Activated naive CD4-positive, alpha-beta T cell treated with anti-CD3 and anti-CD28 coated beads, Interleukin-2, amount 50 U/mL, for 16 hours (primary cell): ENCODE measurements around the gene RSKR.
"Not testable (repeated sequence)": the region's sequence is repeated elsewhere in the genome, so short reads cannot be mapped to it uniquely, and the experiment has no call there.

Experiments
- DNase-seq: peaks from one replicate; pipeline ENCODE4 v3.0.0-alpha.2; 2020

RSKR gene

DNA sequence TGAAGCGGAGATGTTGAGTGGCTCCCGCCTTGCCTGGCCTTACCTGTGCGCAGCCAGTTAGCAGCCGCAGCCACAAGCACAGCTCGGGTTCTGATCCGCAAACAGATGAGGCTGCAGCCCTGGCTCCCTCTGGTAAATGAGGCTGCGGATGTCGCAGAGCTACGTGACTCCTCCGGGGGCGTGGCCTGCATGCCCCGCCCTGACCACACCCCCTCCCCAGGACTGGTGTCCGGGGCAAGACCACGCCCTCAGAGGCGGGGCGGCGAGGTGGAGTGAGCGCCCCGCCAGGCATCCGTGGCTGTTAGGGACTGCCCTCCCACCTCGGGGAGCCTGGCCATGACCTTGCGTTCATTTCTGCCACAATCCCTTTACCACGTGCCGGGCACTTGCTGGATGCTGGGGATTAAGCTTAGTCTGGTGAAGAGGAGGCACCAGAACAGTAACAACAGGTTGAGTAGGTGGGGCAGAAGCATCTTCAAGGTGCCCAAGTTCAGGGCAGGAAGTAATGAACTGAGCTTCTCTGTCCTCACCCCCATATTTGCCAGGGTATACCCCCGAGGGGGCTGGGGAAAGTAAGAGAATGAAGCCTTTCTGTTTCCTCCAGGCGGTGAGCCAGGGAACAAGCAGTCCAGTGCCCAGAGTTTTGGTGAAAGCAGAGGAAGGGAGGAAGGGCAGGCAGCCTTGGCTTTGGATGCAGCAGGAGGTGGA is 37.1 kb downstream of the RSKR start, which contains the start of gene ALDOC:
Gene ALDOC, minus strand, starts transcription at position 138 of the 708 bp plus-strand sequence. CDS start 1,363 bp downstream, outside the sequence.
- DNase-seq = peak; percentile 99

DNA sequence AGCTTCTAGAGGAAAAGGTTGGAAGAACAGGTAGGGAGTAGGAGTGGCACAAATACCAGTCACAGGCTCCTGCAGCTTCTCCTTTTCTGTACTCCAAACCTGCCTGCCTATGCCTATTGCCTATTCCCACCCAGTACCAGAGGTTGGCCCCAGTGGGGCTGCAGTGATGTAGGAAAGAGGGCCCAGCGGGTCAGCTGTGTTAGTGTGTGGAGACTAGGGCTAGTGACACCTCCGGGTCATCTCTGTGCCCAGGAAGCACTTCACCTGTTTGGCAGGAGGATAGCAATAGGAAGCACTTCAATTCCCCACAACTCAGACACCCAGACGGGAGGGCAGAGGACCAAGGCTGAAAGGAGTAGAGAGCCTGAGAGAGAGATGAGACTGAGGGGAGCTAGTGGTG is 38.0 kb downstream of the RSKR start:
- not testable (repeated sequence) for DNase-seq

DNA sequence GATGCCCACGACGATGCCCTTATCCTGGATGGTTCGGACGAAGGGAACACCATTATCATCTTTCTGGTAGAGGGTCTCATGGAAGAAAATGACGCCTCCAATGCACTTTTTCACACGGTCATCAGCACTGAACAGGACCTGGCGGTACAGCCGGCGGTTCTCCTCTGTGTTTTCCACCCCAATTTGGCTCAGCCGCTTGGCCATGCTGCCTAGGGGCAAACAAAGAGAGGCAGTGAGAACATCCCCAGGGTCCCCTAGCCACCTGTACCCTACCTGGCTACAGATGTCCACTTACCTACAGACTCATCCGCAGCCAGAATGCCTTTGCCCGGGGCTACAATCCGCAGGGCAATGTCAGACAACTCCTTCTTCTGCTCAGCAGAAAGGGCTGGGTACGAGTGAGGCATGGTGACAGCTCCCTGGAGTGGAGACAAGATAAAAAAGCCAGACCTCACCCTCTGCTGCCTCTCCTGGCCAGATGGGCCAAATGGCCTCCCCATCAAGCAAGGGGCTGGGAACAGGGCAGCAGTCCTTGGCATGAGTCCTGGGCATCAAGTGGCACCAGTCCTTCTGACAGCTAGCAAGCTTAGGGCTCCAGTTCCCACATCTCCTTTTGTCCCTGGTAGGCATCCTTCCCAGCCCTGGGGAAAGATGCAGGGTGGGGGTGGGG is 38.7 kb downstream of the RSKR start:
- no peak for DNase-seq

DNA sequence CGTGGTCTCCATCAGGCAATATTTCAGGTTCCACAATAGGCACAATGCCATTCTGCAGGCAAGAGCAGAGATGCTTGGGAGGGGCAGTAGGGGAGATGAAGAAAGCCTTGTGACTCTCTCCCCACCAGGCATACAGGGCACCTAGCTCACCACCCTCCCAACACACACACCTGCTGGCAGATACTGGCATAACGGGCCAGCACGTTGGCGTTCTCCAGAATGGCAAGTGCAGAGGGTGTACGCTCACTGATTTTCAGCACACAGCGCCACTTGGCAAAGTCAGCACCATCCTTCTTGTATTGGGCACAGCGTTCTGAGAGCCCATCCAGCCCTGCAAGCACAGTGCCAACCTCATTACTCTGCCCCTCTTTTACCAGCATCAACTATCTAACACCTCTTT is 39.5 kb downstream of the RSKR start:
- peak; percentile 38 for DNase-seq

DNA sequence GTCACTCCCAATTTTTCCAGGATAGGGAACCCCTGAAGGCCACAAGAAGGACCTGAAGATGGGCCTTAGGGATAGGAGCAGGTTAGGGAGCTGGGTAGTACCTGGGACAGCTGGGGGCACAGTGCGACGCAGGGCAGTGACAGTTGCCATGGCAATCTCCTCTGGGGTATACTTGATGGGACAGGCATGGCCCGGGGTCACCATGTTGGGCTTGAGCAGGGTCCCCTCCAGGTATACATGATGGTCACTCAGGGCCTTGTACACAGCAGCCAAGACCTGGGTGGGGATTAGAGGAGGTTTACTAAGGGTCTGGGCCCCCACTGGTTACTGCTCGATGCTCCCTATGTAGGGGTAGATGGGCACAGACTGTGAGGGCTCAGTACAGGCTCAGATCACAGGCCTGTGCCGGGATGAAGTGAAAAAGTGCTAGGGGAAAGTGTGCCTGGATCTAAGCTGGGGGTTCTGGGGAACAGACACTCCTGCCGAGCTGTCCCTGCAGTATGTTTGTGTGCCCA is 40.0 kb downstream of the RSKR start:
- DNase-seq = no peak

DNA sequence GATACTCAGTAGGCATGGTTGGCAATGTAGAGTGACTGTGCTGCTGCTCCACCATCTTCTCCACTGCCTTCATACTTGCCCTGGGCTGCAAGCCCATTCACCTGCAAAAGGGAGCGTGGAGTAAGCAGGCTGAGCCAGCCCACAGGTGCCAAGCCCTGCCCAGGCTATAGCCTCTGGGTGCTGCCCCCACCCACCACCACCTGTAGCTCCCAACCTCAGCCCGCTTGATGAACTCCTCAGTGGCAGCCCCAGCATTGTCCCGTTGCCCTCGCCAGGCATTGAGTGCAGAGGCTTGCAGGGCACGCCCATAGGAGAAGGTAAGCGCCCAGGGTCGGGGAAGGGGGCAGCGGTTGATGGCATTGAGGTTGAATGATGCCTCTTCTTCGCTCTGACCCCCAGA is 40.5 kb downstream of the RSKR start:
- DNase-seq = no peak

DNA sequence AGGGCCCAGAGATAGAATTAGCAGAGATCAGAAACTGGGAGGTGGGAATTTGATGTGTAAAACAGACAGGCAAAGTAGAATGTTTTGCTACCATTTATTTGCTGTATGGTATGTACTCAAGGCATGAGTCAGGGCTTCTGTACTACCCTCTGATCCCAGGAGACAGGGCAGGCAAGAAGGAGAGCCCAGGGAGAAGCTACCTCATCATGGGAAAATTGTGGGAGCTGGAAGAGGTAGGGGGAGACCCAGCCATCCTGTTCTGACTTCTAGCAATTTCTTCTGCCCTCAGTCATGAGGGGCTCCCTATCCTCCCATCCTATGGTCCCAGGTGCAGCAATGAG is 41.0 kb downstream of the RSKR start:
- no peak for DNase-seq

DNA sequence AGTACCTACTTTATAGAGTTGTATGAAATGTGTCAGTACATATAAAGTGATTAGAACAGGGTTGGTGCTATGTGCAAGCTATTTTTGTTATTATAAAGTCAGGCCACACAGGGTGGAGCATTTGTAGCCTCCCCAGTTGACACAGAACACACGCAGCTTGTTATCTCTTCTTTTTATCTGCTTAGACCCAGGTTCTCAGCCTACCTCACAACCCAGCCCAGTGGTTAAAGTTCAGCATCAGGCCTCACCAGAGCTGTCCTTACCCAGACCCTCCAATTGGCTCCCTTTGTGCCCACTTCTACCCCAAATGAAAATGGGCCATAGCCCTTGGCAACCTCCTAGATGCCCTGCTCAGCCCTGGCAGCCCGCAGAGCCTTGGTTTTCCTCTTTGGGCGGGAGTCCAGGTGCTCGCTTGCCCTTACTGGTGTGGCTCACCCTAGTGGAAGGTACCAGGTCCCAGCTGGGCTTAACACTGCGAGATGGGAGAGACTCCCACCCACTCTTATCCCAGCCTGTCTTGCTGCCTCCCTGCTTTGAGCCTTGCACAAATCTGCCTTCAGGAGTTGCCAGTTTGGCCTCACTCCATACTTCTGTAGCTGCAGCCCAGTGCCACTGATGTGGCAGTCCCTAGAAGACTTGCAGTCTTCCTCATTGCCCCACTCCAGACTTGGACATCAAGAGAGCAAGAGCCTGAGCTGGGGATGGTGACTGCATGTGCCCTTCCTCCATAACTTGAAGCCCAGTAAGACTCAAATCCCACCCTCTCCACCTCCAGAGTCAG is 41.5 kb downstream of the RSKR start:
- no peak for DNase-seq

DNA sequence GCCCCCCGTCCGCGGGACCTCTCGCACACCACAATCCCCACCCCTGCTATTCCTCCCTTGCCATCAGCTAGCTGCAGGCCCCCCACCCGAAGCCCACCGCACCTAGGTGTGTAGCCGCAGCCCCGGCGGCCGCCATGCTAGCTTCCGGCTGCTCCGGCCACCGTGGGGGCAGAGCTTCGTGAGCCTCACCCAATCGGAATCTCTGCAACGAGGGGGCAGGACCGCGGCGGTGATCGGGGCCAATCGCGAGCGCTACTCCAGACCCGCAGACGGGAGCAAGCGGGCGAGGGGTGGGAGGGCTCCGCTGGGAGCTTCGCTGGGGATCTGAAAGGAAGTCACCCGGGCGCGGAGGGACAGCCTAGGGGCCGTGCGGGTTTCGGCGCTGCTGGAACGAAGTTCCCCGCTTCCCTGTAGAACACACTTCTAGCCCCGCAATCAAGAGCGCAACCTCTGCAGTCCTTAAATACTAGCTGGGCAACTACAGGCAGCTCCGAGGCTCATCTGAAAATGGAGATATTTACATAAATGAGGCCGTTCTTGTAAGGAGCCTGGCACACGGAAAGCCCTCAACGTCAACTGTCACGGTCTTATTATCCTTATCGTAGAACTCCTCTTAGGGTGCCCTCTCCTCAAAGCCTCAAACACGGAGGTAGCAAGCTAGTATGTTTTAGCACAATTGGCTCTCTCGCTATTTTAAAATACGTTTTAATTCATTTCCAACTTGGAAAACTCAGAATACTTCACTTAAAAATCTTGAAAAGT is 42.4 kb downstream of the RSKR start, which contains the start of gene PIGS:
Gene PIGS, minus strand, starts transcription at position 164 of the 762 bp plus-strand sequence. Its CDS starts 28 bp downstream, at position 136.
- peak; percentile 92 for DNase-seq

DNA sequence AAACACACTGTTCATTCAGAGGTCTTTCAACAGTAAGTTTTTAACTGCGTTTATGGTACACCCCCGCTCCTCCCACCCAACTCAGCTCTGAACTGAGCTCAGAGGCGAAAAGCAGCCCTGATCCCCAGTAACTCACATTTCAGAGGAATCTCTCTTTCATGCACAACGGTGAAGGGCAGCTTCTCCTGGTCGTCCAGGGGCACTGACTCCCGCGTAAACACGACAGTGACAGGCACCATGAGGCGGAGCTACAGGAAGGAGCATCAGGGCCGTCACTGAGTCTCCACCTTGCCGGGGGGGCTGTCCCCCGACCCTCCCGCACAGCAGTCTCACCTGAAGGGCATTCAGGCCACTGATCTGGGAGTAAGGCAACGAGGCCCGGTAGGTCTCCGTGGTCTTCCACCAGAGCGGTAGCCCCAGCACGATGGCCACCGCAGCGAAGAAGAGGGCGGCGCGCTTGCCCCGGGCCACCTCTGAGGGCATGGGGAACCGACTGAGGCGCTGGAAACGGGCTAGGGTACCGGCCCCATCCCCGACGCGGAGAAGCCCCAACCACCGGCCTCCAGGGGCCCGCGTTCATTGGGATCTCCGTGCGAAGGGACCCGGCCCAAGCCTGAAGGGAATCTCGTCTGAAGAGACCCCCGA is 43.1 kb downstream of the RSKR start:
- DNase-seq = peak; percentile 51

DNA sequence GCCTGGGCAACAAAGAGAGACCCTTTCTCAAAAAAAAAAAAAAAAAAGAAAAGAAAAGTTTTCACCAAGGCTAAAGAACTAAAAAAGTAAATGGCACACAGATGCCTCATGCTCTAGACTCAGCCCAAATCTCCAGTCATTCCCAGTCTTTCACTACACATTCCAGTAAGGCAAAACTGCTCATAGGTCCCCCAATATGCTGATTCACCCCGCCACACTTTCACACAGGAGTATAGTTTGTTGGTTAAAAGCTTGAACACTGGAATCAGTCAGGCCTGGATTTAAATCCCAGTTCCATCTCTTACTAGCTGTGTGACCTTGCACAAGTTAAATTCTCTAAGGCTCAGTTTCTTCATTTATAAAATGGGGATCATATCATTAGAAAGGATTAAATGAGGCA is 44.5 kb downstream of the RSKR start:
- no peak for DNase-seq

DNA sequence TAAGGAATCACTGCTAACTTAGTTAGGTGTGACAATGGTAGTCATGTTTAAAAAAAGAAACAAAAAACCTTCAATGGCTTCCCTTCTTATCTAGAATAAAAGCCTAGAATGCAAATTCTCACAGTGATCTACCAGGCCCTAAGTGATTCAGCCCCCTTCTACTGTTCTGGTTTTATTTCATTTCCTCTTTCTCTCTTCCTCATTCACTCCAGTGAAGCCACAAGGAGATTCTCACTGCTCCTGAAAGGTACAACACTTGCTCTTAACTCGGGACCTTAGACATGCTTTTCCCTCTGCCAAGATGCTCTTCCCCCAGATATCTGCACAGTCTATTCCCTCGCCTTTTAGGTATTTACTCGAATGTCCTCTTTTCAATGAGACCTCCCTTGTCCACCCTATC is 46.4 kb downstream of the RSKR start:
- DNase-seq = no peak

DNA sequence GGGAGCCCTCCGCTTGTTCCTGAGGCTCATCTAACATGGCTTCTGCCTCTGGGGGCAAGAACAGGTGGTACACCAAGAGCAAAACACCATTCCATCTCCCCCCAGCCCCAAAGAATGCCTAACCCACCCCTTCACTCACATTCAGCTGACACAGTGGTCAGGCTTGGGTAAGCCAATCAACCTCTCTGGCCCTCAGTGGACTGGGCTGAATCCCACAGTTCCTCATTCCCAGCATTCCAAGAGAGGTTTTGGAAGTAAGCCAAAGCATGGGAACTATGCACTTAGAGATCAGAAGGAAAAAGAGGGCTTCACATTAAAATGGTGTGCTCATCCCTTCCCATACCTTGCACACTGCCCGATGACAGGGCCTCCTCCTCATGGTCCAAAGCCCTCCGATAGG is 50.5 kb downstream of the RSKR start:
- DNase-seq = no peak
